Keratinocyte (primary cell): Measurements from ENCODE around the gene WDR45B.

Experiments
- CTCF ChIP-seq, 3 experiments: IDR thresholded peaks in 1 of 3; conservative IDR thresholded peaks in 1 of 3; optimal IDR thresholded peaks in 1 of 3; 2 replicates in 2 of 3; 3 replicates in 1 of 3; pipeline versions ENCODE3 to v1.5.1; 2011; ENCODE audit warnings: low read length in 3 of 3, mild to moderate bottlenecking in 3 of 3, moderate library complexity in 2 of 3, control low read depth in 1 of 3, inconsistent platforms in 1 of 3; ENCODE audit not compliant: insufficient read depth in 2 of 3; ENCODE audit errors: extremely low read depth in 1 of 3
- EZH2 ChIP-seq: IDR thresholded peaks from one replicate; pipeline ENCODE4 v1.6.1; 2012; ENCODE audit warnings: inconsistent platforms, mild to moderate bottlenecking, low read length, moderate library complexity

- no peak for TF ChIP-seq CTCF (optimal IDR thresholded peaks at IDR 0.05 in 1 of 3, IDR thresholded peaks at IDR 0.05 in 1 of 3, conservative IDR thresholded peaks at IDR 0.05 in 1 of 3; ENCODE audit: extremely low read depth in 1 of 3, insufficient read depth in 2 of 3, low read length in 3 of 3)
- no peak for TF ChIP-seq EZH2
Measured at GRCh38 chr17:82675476-82676245, 27.4 kb upstream of the WDR45B start.
